ENCODE measurements around the gene SGPP1. TPM values are rescaled to one million over a fixed set of nuclear protein-coding genes. Genes with fewer than 3 reads are reported as not detected.

The SGPP1 gene
- total and polyA plus RNA-seq, 2 donors from 2014 or later: 20.9 to 24.0 TPM

- intact Hi-C loops (cut with DNase I): no loop called here
- peaks cover 0 to 3% (median 3%) of the 10 kb centered on the region in 3 donors for H3K4me1 ChIP-seq (ENCODE audit: control insufficient read depth in 2 of 3, insufficient read depth in 2 of 3, low read depth in 1 of 3, low read length in 3 of 3)
- H3K27ac ChIP-seq (ENCODE audit: low read depth in 2 of 2, low read length in 2 of 2): no peak overlapping the region
- H3K9me3 ChIP-seq (ENCODE audit: control insufficient read depth in 2 of 3, insufficient read depth in 1 of 3, low read length in 3 of 3): no peaks in the 10 kb centered on the region
- H3K27me3 ChIP-seq (ENCODE audit: control insufficient read depth, insufficient read depth, low read length): no peaks in the 10 kb centered on the region
- no peak for TF ChIP-seq CTCF (IDR thresholded peaks at IDR 0.05; ENCODE audit: borderline replicate concordance, extremely low read depth, insufficient read depth)
- no peak overlapping the region for H3K9ac ChIP-seq (ENCODE audit: low read length in 3 of 3)
- no peak overlapping the region for H3K4me3 ChIP-seq (ENCODE audit: low read length in 3 of 3)
- no peak for DNase-seq
- no peaks in the 10 kb centered on the region for H3K36me3 ChIP-seq (ENCODE audit: control insufficient read depth in 2 of 3, insufficient read depth in 3 of 3, low read length in 3 of 3)
- FAIRE-seq: no peak
Measured at GRCh38 chr14:63644741-63645140, 83.1 kb downstream of the SGPP1 start.

- Histone ChIP-seq H3K36me3 (ENCODE audit: control insufficient read depth in 2 of 3, insufficient read depth in 3 of 3, low read length in 3 of 3) (no peaks in the 10 kb centered on the region), H3K27ac (ENCODE audit: low read depth in 2 of 2, low read length in 2 of 2) (peak overlapping the region in 1 of 2 donors; percentile 95), H3K27me3 (ENCODE audit: control insufficient read depth, insufficient read depth, low read length) (no peaks in the 10 kb centered on the region), H3K4me1 (ENCODE audit: control insufficient read depth in 2 of 3, insufficient read depth in 2 of 3, low read depth in 1 of 3, low read length in 3 of 3) (peaks cover 0 to 4% (median 3%) of the 10 kb centered on the region in 3 donors), H3K9ac (ENCODE audit: low read length in 3 of 3) (peak overlapping the region; percentile 34 to 80 (median 80)), H3K4me3 (ENCODE audit: low read length in 3 of 3) (peak overlapping the region; percentile 82 to 89 (median 82)), H3K9me3 (ENCODE audit: control insufficient read depth in 2 of 3, insufficient read depth in 1 of 3, low read length in 3 of 3) (no peaks in the 10 kb centered on the region)
- no peak for TF ChIP-seq CTCF (IDR thresholded peaks at IDR 0.05; ENCODE audit: borderline replicate concordance, extremely low read depth, insufficient read depth)
- no peak for DNase-seq
- intact Hi-C loops (cut with DNase I): no loop called here
- no peak for FAIRE-seq
Measured at GRCh38 chr14:63642656-63643382, 85.0 kb downstream of the SGPP1 start.

GRCh38 chr14:63642229-63642611 lies 85.6 kb downstream of the SGPP1 start:
- Histone ChIP-seq H3K4me1 (ENCODE audit: control insufficient read depth in 2 of 3, insufficient read depth in 2 of 3, low read depth in 1 of 3, low read length in 3 of 3) (peaks cover 0 to 4% (median 3%) of the 10 kb centered on the region in 3 donors), H3K9me3 (ENCODE audit: control insufficient read depth in 2 of 3, insufficient read depth in 1 of 3, low read length in 3 of 3) (no peaks in the 10 kb centered on the region), H3K4me3 (ENCODE audit: low read length in 3 of 3) (peak overlapping the region; percentile 82 to 89 (median 82)), H3K27ac (ENCODE audit: low read depth in 2 of 2, low read length in 2 of 2) (peak overlapping the region; percentile 82 to 95), H3K36me3 (ENCODE audit: control insufficient read depth in 2 of 3, insufficient read depth in 3 of 3, low read length in 3 of 3) (no peaks in the 10 kb centered on the region), H3K27me3 (ENCODE audit: control insufficient read depth, insufficient read depth, low read length) (no peaks in the 10 kb centered on the region), H3K9ac (ENCODE audit: low read length in 3 of 3) (peak overlapping the region; percentile 48 to 80 (median 80))
- DNase-seq (peak; percentile 81 to 99 (median 91)), FAIRE-seq (peak; percentile 88)
- intact Hi-C loops (cut with DNase I): no loop called here
- no peak for TF ChIP-seq CTCF (IDR thresholded peaks at IDR 0.05; ENCODE audit: borderline replicate concordance, extremely low read depth, insufficient read depth)
